GM12875 (cell line): ENCODE measurements around the gene ACBD4.

Source experiments
- H3K4me3 ChIP-seq: one replicate; pipeline ENCODE4 v1.5.1; 2011; ENCODE audit warnings: low read depth, low read length, control low read depth
- TF ChIP-seq, protein P1 (sequence below): IDR thresholded peaks from 2 replicates; pipeline ENCODE4 v1.5.1; 2011; ENCODE audit warnings: low read depth, mild to moderate bottlenecking, control low read depth, inconsistent platforms, low read length, moderate library complexity, borderline replicate concordance; ENCODE audit not compliant: insufficient read depth

The ACBD4 gene

DNA sequence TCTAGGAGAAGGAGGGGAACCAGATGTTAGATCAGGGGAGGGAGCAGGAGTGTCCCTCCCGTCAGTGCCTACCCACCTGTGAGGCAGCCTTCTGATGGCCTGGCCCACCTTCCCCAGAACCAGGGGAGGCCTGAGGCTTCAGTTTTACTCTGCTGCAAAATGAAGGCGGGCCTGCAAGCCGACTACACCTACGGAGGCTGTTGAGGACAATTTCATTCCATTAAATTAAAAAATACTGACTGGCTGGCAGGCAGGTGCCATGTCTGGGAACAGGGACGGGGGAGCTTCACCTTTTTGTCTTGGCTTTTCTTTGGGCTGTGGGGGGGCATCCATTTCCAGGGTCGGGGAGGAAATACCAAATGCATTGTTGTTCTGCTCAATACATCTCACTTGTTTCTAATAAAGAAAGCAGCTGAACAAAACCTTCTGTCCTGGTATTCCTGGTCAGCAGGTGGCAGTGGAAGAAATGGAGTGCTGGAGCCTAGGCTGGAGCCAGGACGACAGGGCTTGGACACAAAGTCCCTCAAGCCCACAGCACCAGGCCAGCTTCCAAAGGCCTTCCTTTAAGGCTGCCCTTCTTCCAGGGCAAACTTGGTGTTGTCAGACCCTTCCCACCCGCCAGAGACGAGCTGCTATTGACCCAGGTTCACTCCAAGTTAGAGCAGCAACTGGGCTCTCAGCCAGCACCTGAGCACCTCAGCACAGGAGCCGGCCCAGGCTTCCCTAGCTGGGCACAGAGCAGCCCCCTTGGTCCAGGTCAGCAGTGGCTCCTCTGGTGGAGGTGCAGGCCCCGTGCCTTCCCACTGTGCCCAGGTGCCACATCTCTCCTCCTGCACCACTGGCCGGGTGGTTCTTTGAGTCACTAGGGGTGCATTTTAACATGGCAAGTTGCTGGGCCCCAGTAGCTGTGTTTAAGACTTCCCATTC lies 26.6 kb upstream of the ACBD4 start:
- TF ChIP-seq, protein P1, sequence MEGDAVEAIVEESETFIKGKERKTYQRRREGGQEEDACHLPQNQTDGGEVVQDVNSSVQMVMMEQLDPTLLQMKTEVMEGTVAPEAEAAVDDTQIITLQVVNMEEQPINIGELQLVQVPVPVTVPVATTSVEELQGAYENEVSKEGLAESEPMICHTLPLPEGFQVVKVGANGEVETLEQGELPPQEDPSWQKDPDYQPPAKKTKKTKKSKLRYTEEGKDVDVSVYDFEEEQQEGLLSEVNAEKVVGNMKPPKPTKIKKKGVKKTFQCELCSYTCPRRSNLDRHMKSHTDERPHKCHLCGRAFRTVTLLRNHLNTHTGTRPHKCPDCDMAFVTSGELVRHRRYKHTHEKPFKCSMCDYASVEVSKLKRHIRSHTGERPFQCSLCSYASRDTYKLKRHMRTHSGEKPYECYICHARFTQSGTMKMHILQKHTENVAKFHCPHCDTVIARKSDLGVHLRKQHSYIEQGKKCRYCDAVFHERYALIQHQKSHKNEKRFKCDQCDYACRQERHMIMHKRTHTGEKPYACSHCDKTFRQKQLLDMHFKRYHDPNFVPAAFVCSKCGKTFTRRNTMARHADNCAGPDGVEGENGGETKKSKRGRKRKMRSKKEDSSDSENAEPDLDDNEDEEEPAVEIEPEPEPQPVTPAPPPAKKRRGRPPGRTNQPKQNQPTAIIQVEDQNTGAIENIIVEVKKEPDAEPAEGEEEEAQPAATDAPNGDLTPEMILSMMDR: no peak
- H3K4me3 ChIP-seq: no peak overlapping the region

DNA sequence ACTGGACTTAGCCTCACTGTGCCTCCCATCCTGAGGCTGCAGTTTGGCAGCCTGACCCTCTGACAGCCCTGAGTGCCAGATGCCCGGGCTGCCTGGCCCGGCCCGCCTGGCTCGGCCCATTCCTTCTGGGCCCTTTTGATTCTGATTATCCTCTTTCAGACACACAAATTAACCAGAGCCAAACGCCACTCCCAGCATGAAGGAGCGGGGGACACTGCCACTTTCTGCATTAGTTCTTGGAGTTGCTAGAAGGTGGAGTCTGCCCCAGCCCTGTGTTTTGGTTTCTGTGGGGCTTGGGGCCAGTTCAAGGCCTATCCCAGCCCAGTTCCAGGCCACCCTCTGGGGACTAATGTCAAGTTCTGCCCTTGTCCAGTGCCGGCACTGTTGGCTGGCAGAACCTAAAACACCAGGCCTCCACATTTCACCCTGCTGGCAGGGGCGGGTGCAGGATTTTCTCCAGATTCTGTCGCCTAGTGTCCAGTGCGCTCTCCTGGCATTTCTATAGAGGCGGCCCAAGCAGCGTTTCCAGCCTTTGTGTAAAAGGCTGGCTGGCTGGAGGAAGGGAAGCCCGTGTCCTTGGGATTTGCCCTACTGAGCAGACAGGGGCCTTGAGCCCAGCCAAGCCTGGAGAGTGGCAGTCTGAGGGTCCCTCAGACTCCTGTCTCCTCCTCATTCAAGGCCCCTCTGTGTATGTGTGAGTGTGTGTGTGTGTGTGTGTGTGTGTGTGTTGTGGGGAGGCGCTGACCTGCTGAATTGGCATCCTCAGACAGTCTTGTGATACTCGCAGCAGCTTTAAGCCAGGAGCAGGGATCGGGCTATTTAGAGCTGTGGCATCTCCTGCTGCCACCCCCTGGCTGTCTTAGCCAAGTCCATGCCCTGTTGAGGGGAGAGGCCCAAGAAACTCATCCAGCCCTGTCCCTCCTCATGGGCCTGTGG lies 24.5 kb upstream of the ACBD4 start:
- TF ChIP-seq, protein P1: no peak

DNA sequence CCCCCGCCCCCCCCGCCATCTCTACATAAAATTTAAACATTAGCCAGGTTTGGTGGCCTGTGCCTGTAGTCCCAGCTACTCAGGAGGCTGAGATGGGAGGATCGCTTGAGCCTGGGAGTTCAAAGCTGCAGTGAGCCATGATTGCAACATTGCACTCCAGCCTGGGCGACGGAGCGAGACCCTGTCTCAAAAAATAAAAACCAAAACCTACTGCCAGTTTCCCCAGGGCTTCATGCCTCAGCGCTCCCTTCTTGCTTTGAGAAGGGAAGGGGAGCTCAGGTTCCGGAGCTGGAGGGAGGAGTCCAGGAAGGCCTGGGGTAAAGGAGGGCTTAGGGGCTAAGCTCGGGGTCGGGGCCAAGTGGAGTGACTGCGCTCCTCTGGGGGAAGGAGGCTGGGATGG lies 23.6 kb upstream of the ACBD4 start:
- TF ChIP-seq, protein P1: no peak
- H3K4me3 ChIP-seq: no peak overlapping the region

More for the DNA sequence above, 24.5 kb upstream of the ACBD4 start:
- H3K4me3 ChIP-seq: no peak overlapping the region

DNA sequence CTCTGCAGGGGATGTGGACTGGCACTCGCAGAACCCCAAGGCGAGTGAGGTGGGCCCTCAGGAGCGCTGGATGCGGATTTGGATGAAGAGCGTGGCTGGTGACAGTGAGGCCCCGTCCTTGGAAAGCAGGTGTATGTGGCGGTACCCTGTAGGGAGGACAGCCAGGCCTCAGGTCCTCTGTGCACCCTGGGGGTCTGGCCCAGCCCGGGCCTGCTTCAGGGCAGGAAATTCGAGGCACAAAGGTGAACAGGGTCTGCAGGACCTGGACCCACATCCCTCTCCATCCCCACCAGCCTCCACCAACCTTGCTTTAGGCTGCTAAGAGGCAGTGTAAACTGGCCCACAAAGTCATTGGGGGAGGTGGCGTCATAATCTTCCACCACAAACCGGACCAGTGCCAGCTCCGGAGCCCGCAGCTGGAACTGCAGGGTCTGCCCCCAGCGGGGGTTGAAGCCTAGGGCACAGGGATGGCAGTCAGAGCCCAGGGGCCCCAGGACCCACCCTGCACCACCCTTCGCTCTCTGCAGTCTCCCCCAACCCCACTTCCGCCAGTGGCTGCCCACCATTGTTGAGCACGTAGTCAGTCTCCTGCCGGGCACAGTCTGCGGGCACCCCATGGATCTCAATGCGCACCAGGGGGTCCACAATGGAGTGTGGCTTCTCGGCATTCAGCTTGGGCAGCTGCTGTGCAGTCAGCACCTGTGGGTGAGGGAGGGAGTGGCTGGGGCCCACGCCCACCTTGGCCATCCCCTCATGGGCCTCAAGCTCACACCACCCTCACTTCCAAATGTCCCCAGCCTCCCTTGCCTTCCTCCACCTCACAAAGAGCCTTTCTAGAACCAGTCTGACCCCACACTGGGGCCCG lies 22.7 kb upstream of the ACBD4 start:
- TF ChIP-seq, protein P1: no peak
- no peak overlapping the region for H3K4me3 ChIP-seq

DNA sequence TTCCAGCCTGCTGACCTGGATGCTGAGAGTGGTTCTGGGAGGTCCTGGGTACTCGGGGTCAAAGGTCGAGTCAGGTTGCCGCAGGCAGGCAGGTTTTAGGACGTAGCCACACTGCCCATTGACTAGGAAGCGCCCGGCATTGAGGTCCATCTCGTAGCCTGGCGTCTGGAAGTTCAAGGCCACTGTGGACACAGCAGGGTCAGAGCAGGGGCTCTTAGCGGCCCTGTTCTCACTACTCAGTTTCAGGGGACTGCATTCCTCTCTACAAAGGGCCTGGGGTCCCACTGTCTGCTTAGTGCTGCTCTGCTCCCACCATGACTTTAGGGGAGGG lies 22.1 kb upstream of the ACBD4 start:
- no peak overlapping the region for H3K4me3 ChIP-seq

DNA sequence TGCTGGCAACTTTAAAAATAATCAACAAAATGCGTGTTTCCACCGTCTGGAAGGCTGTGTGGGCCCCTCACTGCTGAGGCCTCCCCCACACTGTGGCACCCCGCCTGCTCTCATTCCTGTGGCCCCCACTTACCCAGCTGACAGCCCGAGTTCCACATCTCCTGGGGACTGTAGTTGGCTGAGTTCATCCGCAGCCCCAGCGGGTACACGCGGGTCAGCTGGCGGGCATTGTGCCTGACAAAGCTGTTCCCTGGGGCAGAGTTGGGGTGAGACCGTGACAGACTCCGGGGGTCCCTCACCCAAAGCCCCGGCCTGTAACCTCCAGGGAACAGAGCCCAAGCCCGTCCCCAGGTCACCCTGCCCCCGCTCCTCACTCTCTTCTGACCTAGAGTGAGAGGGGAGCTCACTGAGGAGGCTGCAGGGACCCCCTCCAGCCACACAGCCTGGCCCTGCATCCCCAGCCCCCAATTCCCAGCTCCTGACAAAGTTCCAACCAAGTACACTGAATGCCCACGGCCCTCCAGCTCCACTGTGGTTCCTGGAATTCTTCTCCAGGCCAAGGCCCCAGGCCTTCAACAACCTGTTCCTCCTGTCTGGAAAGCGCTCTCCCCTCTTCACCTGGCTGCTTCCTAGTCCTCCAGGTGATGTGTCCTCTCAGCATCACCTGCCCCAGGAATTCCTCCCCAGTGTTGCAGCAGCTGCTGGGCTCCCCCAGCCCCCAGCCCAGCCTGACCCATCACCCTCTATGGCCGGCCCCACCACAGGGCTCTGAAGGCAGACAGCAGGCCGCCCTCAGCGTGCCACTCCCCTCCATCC lies 21.2 kb upstream of the ACBD4 start:
- TF ChIP-seq, protein P1: no peak
- no peak overlapping the region for H3K4me3 ChIP-seq

More for the DNA sequence above, 22.1 kb upstream of the ACBD4 start:
- TF ChIP-seq, protein P1: no peak
